Subcutaneous abdominal adipose tissue (tissue), 5 donors: ENCODE data around the gene INPP5A.
A peak's percentile ranks its signal among the peaks of the same experiment; 100 is the strongest.
"Not testable (repeated sequence)": the region's sequence is repeated elsewhere in the genome, so short reads cannot be mapped to it uniquely, and the experiment has no call there.

Experiments
- H3K27ac ChIP-seq: one replicate; pipeline ENCODE4 v1.7.0; 2013; ENCODE audit warnings: low read depth, mild to moderate bottlenecking, inconsistent platforms, low read length, moderate library complexity
- H3K27me3 ChIP-seq, 5 donors: one replicate each; pipeline ENCODE4 v1.7.0; 2013; ENCODE audit warnings: low read length in 5 of 5, inconsistent platforms in 1 of 5; ENCODE audit not compliant: control insufficient read depth in 5 of 5, insufficient read depth in 4 of 5
- H3K36me3 ChIP-seq, 5 donors: one replicate each; pipeline ENCODE4 v1.7.0; 2013; ENCODE audit warnings: low read length in 5 of 5; ENCODE audit not compliant: control insufficient read depth in 5 of 5, insufficient read depth in 5 of 5
- H3K4me1 ChIP-seq, 5 donors: one replicate each; pipeline ENCODE4 v1.7.0; 2013; ENCODE audit warnings: low read length in 5 of 5, mild to moderate bottlenecking in 3 of 5, moderate library complexity in 1 of 5; ENCODE audit not compliant: control insufficient read depth in 5 of 5, insufficient read depth in 5 of 5
- H3K4me3 ChIP-seq, 5 donors: one replicate each; pipeline ENCODE4 v1.7.0; 2013; ENCODE audit warnings: low read length in 5 of 5, low read depth in 1 of 5
- H3K9ac ChIP-seq, 5 donors: one replicate each; pipeline ENCODE4 v1.7.0; 2013; ENCODE audit warnings: low read length in 5 of 5, mild to moderate bottlenecking in 4 of 5, moderate library complexity in 3 of 5
- H3K9me3 ChIP-seq, 5 donors: one replicate each; pipeline ENCODE4 v1.7.0; 2013; ENCODE audit warnings: low read length in 5 of 5; ENCODE audit not compliant: control insufficient read depth in 5 of 5
- donor health status: healthy.
- donor health status: healthy.
- donor health status: healthy.
- donor health status: healthy.
- donor health status: healthy.

The INPP5A gene

GRCh38 chr10:132667342-132668047 is 129.9 kb downstream of the INPP5A start:
- no peaks in the 10 kb centered on the region for H3K9me3 ChIP-seq
- no peak overlapping the region for H3K9ac ChIP-seq
- peaks cover 0 to 3% (median 0%) of the 10 kb centered on the region in 5 donors for H3K4me1 ChIP-seq
- peaks cover 0 to 10% (median 3%) of the 10 kb centered on the region in 5 donors for H3K36me3 ChIP-seq
- H3K27ac ChIP-seq = no peak overlapping the region
- no peak overlapping the region for H3K4me3 ChIP-seq
- H3K27me3 ChIP-seq = no peaks in the 10 kb centered on the region

- peaks cover 0 to 3% (median 0%) of the 10 kb centered on the region in 5 donors for H3K4me1 ChIP-seq
- H3K36me3 ChIP-seq = peaks cover 0 to 9% (median 3%) of the 10 kb centered on the region in 5 donors
- H3K9me3 ChIP-seq = no peaks in the 10 kb centered on the region
- H3K27me3 ChIP-seq = no peaks in the 10 kb centered on the region
- no peak overlapping the region for H3K9ac ChIP-seq
- no peak overlapping the region for H3K4me3 ChIP-seq
- H3K27ac ChIP-seq = no peak overlapping the region
Observed at GRCh38 chr10:132668048-132668394, 130.4 kb downstream of the INPP5A start.

DNA sequence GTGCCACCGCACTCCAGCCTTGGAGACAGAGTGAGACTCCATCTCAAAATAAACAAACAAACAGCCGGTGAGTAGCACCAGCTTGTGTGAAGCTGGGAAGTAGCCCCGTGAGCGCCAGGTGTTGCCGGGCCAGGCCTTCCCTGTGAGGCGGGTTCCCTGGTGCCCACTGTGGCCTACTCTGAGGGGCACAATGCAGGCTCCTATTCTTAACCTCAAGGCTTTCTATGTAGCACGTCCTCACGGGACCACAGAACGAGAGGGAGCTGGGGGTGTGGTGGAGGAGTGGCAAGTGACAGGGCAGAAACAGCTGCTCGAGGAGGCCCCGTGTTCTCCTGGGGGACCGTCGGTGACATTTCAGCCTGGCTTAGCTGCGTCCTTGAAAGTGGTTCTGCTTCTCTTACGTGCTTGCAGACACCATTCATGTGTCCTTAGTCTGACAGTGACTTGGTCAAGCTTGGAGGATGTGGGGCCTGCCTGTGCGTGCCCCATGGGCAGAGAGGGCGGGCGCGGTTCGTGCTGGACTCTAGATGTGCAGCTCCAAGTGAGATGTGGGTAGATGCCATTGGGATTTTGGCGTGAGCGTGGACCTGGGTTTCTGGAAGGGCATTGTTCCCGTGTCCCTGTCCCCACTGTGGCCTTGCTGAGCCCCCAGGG is 131.7 kb downstream of the INPP5A start:
- Histone ChIP-seq H3K36me3 (peaks cover 0 to 4% (median 3%) of the 10 kb centered on the region in 5 donors), H3K4me3 (no peak overlapping the region), H3K27ac (no peak overlapping the region), H3K9ac (no peak overlapping the region), H3K27me3 (no peaks in the 10 kb centered on the region), H3K9me3 (no peaks in the 10 kb centered on the region), H3K4me1 (peaks cover 0 to 3% (median 0%) of the 10 kb centered on the region in 5 donors)

DNA sequence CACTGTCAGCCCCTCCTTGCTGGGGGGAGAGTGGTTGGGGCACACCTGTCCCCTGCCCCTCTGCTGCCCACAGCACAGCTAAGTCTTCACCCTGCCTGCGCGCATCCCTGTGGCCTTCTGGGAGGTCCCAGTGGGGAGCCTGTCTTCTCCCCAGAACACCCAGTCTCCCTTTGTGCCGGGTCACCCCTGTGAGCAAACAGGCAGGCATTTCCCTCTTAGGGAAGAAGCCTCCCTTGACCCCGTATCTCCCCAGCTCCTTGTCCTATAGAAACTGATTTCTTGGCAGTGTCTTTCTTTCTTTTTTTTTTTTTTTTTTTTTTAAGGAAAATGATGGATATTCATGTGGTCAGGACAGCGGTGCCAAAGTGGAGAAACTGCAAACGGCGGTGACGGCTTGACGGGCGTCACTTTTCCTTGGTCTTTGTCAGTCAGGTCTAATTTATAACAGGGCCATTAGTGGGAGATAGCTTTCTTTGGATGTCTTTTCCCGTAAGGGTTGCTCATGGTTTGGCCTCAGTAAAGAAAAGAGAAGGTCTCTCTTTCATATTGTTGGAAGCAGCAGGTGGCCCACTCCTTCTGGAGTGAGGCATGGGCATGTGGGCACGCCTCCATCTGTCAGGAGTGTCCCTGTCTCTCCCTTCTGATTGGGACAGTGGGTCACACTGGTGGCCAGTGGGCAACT is 133.1 kb downstream of the INPP5A start:
- H3K36me3 ChIP-seq = peaks cover 0 to 4% (median 3%) of the 10 kb centered on the region in 5 donors
- no peaks in the 10 kb centered on the region for H3K27me3 ChIP-seq
- H3K4me1 ChIP-seq = peaks cover 0 to 3% (median 0%) of the 10 kb centered on the region in 5 donors
- no peaks in the 10 kb centered on the region for H3K9me3 ChIP-seq
- H3K4me3 ChIP-seq = no peak overlapping the region
- H3K9ac ChIP-seq = no peak overlapping the region
- H3K27ac ChIP-seq = no peak overlapping the region

GRCh38 chr10:132671228-132672154 is 133.9 kb downstream of the INPP5A start:
- Histone ChIP-seq H3K27ac (no peak overlapping the region), H3K4me1 (peaks cover 0 to 3% (median 0%) of the 10 kb centered on the region in 5 donors), H3K4me3 (no peak overlapping the region)

GRCh38 chr10:132673746-132674145 is 136.2 kb downstream of the INPP5A start:
- not testable (repeated sequence) for H3K36me3 ChIP-seq, H3K4me3 ChIP-seq, H3K27me3 ChIP-seq, H3K9me3 ChIP-seq, H3K9ac ChIP-seq, H3K27ac ChIP-seq, H3K4me1 ChIP-seq

More at GRCh38 chr10:132671228-132672154, 133.9 kb downstream of the INPP5A start:
- Histone ChIP-seq H3K9me3 (no peaks in the 10 kb centered on the region), H3K9ac (no peak overlapping the region), H3K27me3 (no peaks in the 10 kb centered on the region), H3K36me3 (peaks cover 0 to 4% (median 3%) of the 10 kb centered on the region in 5 donors)

DNA sequence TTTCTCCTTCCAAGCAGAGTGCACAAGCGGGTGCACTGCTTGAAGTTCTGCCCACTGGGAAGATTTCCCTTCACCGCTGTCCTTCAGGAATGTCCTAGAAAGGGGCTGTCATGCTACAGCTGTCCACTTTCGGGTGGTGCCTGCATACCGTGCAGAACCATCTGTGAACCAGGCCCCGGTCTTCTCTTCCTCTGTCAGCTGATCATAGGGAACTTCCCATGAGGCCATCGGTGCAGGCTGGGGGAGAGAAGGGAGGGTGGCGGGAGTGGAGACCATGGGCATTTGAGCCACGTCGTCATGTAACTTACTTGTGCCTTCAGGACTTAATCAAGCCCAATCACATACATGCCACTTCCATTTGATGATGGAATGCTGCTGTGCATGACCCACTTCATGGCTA is 136.7 kb downstream of the INPP5A start:
- Histone ChIP-seq H3K4me1 (peaks cover 0 to 1% (median 0%) of the 10 kb centered on the region in 5 donors), H3K9ac (no peak overlapping the region), H3K9me3 (no peaks in the 10 kb centered on the region), H3K27ac (no peak overlapping the region), H3K27me3 (no peaks in the 10 kb centered on the region), H3K4me3 (no peak overlapping the region), H3K36me3 (peaks cover 0 to 4% (median 3%) of the 10 kb centered on the region in 5 donors)

DNA sequence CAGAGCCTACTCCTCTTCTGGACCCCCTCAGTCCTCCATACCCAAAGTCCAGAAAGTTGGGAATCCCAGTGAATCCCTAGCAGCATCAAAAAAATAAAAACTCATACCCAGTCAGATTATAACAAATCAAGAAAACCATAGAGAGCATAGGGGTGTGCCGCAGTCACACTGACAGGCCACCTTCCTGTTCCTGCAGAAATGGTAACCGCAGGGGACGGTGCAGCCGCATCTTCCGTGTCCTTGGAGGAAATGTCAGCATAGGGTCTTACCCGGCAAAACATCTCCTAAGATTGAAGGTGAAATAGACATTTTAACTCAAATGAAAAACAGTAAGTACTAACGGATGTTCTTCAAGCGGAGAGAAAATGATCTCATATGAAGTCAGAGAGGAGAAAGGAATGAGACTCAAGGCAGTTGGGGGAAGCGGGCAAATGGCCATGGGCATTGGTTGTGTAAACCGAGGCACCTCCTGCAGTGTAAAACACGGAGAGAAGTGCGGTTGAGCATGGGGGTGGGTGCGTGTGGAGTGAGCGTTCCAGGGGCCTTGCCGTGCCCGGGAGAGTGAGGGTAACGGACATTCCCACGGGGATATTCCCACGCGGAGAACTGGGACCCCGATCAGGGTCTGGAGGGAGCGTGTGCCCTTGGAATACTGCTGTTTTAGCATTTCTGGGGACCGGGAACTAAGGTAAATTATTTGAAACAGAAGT is 137.6 kb downstream of the INPP5A start:
- Histone ChIP-seq H3K36me3 (peaks cover 0 to 4% (median 3%) of the 10 kb centered on the region in 5 donors), H3K4me3 (no peak overlapping the region), H3K9ac (peak overlapping the region in 1 of 5 donors; percentile 19), H3K27ac (no peak overlapping the region), H3K9me3 (no peaks in the 10 kb centered on the region), H3K27me3 (no peaks in the 10 kb centered on the region), H3K4me1 (peaks cover 0 to 1% (median 0%) of the 10 kb centered on the region in 5 donors)

DNA sequence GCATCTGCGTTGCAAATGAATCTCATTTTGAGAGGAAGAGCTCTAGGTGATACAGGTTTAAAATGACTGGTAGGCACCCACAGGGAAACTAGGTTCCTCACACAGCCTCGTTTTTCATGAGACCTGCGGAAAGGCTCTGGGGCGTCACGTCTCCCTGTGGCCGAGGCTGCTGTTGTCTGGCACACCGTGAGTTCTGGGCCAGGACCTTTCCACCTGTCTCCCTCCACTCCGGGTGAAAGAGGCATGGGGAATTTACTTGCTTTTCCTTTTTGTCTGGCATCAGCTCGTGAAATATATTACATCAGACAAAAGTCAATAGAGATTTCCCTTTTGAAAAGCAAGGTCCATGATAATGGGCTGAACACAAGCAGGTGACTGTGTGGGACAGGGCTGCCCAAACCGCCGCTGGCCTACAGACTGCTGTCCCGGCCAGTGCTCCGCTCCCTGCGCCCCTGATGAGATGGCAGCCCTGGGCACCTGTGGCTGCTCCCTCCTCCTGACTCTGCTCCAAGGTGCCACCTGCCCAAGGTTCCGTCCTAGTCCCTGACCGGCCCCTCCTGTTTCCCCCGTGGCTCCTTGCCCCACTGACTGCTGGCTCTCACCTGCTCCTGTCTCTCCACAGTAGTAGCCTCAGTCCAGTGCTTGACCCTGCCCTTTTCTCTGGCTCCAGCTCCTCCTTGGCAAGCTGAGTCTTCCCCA is 138.8 kb downstream of the INPP5A start:
- Histone ChIP-seq H3K9ac (no peak overlapping the region), H3K9me3 (no peaks in the 10 kb centered on the region), H3K36me3 (peaks cover 0 to 4% (median 2%) of the 10 kb centered on the region in 5 donors), H3K4me1 (peaks cover 0 to 1% (median 0%) of the 10 kb centered on the region in 5 donors), H3K4me3 (no peak overlapping the region), H3K27me3 (no peaks in the 10 kb centered on the region), H3K27ac (no peak overlapping the region)
